Measurements from ENCODE around the gene CIPC. TPM values are rescaled to one million over a fixed set of nuclear protein-coding genes. Genes with fewer than 3 reads are reported as not detected.

The CIPC gene
- total RNA-seq, 1 donor, result 23.7 TPM

DNA sequence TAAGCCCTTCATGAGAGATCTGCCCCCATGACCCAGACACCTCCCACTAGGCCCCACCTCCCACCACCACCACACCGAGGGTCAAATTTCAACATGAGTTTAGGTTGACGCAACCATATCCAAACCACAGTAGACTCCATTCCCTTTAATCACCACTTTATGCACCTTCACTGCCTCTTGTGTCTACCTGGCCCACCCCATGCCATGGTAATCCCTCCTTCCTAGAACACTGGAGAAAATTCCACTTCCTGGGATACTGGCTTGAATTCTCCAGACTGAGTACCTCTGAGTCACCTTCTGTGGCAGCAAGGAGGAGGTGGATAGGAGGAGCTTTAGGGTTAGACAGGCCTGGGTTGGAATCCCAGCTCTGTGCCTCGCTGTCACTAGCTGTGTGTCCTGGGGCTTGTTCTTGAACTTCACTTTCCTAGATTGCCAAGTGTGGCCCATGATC, 26.1 kb upstream of the CIPC start:
- TF ChIP-seq, protein P1, sequence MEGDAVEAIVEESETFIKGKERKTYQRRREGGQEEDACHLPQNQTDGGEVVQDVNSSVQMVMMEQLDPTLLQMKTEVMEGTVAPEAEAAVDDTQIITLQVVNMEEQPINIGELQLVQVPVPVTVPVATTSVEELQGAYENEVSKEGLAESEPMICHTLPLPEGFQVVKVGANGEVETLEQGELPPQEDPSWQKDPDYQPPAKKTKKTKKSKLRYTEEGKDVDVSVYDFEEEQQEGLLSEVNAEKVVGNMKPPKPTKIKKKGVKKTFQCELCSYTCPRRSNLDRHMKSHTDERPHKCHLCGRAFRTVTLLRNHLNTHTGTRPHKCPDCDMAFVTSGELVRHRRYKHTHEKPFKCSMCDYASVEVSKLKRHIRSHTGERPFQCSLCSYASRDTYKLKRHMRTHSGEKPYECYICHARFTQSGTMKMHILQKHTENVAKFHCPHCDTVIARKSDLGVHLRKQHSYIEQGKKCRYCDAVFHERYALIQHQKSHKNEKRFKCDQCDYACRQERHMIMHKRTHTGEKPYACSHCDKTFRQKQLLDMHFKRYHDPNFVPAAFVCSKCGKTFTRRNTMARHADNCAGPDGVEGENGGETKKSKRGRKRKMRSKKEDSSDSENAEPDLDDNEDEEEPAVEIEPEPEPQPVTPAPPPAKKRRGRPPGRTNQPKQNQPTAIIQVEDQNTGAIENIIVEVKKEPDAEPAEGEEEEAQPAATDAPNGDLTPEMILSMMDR (IDR thresholded peaks at IDR 0.05; ENCODE audit: insufficient read depth, low read depth, low read length), result no peak
- H3K4me3 ChIP-seq (ENCODE audit: low read depth, low read length), result no peak overlapping the region
- peak; percentile 35 for DNase-seq (ENCODE audit: low read depth)

DNA sequence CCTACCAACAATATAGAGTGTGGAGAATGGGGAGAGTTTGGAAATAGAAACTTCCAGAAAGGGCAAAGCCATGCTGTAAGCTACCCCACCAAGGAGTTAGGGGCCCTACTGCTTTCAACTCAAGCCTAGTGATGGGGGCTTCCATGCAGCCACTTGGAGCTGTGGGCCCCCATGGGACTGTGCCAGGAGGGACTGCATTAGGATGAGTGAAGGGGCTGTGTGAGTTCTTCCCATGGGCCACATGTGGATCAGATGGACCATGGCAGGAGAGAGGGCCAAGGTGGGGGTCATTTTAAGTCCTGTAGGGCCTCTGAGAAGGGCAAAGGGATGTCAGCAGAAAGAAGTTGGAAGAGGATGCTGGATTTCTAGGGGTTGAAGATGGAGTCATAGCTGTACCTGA, 23.1 kb upstream of the CIPC start:
- no peak overlapping the region for H3K4me3 ChIP-seq (ENCODE audit: low read depth, low read length)
- DNase-seq (ENCODE audit: low read depth), result no peak
- TF ChIP-seq, protein P1 (IDR thresholded peaks at IDR 0.05; ENCODE audit: insufficient read depth, low read depth, low read length), result no peak

DNA sequence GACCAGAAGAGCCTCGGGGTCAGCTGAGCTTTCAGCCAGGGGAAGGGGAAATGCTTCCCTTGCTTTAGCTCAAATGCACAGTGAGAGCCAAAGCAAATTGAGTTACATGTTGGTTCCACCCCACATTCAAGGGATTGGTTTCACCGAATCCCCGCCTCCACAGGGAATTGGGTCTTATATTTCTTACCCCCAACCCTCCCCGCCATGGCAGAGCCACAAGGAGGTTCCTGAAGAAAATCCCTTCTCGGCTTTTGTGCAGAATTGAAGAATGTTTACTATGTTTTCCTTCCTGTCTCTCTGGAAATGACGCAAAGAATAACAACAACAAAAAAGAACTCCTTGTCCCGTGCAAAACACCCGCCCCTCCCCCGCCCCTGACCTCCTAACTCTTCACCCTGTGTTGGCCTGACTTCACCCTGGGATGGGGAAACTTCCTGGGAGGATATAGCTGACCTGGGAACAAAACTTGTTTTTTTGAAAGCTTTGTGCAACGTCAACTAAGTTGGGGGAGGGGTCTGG, 21.9 kb upstream of the CIPC start:
- TF ChIP-seq, protein P1 (IDR thresholded peaks at IDR 0.05; ENCODE audit: insufficient read depth, low read depth, low read length), result no peak
- peak overlapping the region; percentile 40 for H3K4me3 ChIP-seq (ENCODE audit: low read depth, low read length)
- peak; percentile 95 for DNase-seq (ENCODE audit: low read depth)

DNA sequence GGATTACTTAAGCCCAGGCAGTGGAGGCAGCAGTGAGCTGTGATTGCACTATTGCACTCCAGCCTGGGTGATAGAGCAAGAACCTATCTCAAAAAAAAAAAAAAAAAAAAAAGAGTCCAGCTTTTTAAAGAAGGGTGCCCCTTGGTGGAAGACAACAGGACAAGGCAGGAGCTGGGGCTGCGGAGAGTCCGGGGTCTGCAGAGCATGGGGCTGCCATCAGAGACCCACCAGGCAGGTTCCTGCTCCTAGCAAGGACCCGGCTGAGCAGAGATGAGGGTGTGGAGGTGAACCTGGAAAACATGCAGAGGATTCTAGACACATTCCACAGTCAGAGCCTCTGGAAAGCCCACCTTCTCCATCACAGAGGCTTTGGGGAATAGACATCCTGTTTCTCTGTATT, 21.0 kb upstream of the CIPC start:
- no peak for DNase-seq (ENCODE audit: low read depth)
- H3K4me3 ChIP-seq (ENCODE audit: low read depth, low read length), result no peak overlapping the region
- TF ChIP-seq, protein P1 (IDR thresholded peaks at IDR 0.05; ENCODE audit: insufficient read depth, low read depth, low read length), result no peak

DNA sequence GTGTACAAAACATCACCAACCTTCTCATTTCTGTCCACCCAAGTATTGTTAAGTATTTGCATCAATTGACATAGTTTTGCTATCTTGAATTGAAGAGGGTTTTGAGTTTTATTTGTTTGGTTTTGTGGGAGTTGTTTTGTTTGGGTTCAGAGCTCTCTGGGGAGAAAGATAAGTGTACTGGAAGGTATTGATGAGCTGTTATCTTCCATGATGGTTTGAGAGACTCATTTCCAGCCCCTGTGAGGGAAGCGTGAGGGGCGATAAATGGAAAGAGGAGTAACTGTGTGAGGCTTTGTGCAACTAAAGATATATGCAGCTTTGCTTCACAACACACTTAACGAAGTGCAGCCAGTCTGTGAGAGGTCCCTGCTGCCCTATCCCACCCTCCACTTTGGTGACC, 15.7 kb upstream of the CIPC start:
- TF ChIP-seq, protein P1 (IDR thresholded peaks at IDR 0.05; ENCODE audit: insufficient read depth, low read depth, low read length), result no peak
- no peak for DNase-seq (ENCODE audit: low read depth)
- no peak overlapping the region for H3K4me3 ChIP-seq (ENCODE audit: low read depth, low read length)

DNA sequence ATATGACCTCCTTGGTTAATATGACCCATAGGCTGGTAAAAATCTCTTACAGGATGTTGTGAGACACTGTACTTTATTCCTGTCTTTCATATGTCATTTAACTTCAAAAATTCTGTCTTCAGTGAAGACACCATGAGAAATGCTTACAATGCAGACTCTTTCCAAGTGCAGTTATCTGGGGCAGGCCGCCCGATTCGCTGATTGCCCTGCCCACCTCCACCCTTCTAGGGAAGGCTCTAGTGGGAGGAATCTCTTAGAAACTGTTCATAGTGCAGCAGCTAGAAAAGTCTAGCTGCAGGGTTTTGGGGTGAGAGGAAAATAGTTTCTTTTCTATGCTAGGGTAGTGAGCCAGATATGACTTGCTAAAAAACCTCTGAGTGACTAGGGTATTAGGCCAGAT, 15.0 kb upstream of the CIPC start:
- no peak overlapping the region for H3K4me3 ChIP-seq (ENCODE audit: low read depth, low read length)
- no peak for DNase-seq (ENCODE audit: low read depth)
- TF ChIP-seq, protein P1 (IDR thresholded peaks at IDR 0.05; ENCODE audit: insufficient read depth, low read depth, low read length), result no peak

DNA sequence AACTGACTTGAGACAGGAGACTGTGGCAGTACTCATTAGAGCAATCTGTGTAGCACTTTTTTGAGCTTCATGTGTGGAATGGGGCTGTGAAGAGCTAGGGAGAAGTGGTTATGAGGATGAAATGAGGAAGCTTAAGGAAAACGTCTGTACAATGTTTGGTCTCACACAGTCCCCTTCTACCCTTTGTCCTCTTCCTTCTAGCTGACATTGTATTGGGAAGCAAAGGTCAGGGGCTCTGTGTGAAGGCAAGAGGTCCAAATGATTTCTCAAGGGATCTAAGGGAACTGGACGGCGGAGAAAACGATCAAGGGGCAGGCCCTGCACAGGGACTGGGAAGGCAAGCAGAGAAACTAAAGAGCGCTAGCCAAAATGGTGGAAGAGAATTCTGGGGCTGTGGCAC, 13.1 kb upstream of the CIPC start:
- TF ChIP-seq, protein P1 (IDR thresholded peaks at IDR 0.05; ENCODE audit: insufficient read depth, low read depth, low read length), result no peak
- no peak for DNase-seq (ENCODE audit: low read depth)
- H3K4me3 ChIP-seq (ENCODE audit: low read depth, low read length), result no peak overlapping the region
